ENCODE measurements around the gene HCAR3.

HCAR3 gene

GRCh38 chr12:122668268-122668667 lies 48.3 kb downstream of the HCAR3 start:
- no peak for DNase-seq (ENCODE audit: low spot score)

GRCh38 chr12:122665759-122666158 lies 50.9 kb downstream of the HCAR3 start:
- DNase-seq (ENCODE audit: low spot score): no peak

- no peak for DNase-seq (ENCODE audit: low spot score)
Measured at GRCh38 chr12:122665349-122665748, 51.3 kb downstream of the HCAR3 start.
